Measurements from ENCODE around the gene ZPR1.

DNA sequence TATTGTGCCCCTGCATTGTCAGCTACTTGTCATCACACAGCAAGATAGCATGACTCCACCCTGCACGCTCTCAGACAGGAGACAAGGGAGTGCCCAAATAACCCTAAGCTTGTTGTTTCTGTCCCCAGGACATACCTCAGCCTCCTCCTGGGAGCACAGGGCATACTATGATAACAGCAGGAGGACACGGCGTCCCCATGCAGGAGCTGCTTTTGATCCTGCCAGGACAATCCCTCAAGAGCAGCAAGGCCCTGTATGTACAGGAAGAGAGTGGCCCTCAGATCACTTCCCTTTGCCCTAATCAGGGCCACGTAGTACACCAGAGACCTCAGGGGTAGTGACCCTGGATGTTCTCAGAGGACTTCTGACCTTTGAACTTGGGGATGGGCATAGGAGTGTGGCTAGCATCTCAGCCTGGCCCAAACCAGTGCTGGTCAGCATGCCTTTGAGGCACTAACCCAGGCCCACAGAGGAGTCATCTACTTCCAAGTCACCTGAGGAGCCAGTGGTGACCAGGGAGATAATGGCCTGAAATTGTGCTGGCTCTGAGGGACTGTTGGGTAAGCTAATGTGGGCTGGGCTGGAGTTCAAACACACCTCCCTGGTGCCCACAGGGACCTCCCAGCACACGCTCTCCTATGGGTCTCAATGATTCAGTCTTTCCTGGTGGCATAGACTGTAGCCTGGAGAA lies 26.1 kb upstream of the ZPR1 start:
- TF ChIP-seq POLR2AphosphoS5 (IDR thresholded peaks at IDR 0.05; ENCODE audit: low read depth, low read length) = no peak
- TF ChIP-seq, protein P1, sequence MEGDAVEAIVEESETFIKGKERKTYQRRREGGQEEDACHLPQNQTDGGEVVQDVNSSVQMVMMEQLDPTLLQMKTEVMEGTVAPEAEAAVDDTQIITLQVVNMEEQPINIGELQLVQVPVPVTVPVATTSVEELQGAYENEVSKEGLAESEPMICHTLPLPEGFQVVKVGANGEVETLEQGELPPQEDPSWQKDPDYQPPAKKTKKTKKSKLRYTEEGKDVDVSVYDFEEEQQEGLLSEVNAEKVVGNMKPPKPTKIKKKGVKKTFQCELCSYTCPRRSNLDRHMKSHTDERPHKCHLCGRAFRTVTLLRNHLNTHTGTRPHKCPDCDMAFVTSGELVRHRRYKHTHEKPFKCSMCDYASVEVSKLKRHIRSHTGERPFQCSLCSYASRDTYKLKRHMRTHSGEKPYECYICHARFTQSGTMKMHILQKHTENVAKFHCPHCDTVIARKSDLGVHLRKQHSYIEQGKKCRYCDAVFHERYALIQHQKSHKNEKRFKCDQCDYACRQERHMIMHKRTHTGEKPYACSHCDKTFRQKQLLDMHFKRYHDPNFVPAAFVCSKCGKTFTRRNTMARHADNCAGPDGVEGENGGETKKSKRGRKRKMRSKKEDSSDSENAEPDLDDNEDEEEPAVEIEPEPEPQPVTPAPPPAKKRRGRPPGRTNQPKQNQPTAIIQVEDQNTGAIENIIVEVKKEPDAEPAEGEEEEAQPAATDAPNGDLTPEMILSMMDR (IDR thresholded peaks at IDR 0.05) = no peak

Data from Panc1 (cell line).